Stimulated activated naive CD4-positive, alpha-beta T cell (primary cell): ENCODE data around the gene BAG1.

Experiments used
- DNase-seq, 6 experiments: peaks; one replicate each; lab custom pipeline; 2025; lab: John Stamatoyannopoulos, UW

The BAG1 gene

GRCh38 chr9:33210006-33210715 lies 54.3 kb downstream of the BAG1 start:
- no peak for DNase-seq

GRCh38 chr9:33209394-33209793 lies 55.1 kb downstream of the BAG1 start:
- DNase-seq = no peak

- DNase-seq = no peak
These were observed 61.8 kb downstream of the BAG1 start for GRCh38 chr9:33202552-33203201.
